WI38 (cell line): Measurements from ENCODE around the gene PARD3.

ENCODE experiments used
- H3K4me3 ChIP-seq: 2 replicates; pipeline ENCODE4 v1.5.1; 2011; ENCODE audit warnings: low read depth, mild to moderate bottlenecking, control low read depth, low read length
- CTCF ChIP-seq: IDR thresholded peaks from 2 replicates; pipeline ENCODE4 v1.5.1; 2012; ENCODE audit warnings: low read depth, mild to moderate bottlenecking, control low read depth, low read length

PARD3 gene

GRCh38 chr10:34181553-34182300, 633.4 kb downstream of the PARD3 start:
- H3K4me3 ChIP-seq = no peak overlapping the region; the same call in 1 of the 2 replicates
- TF ChIP-seq CTCF = no peak

GRCh38 chr10:34180749-34181148, 634.3 kb downstream of the PARD3 start:
- H3K4me3 ChIP-seq = no peak overlapping the region
- no peak for TF ChIP-seq CTCF

- no peak overlapping the region for H3K4me3 ChIP-seq
- no peak for TF ChIP-seq CTCF
Measured at GRCh38 chr10:34179280-34179679, 635.8 kb downstream of the PARD3 start.

GRCh38 chr10:34178756-34179155, 636.3 kb downstream of the PARD3 start:
- H3K4me3 ChIP-seq = no peak overlapping the region
- no peak for TF ChIP-seq CTCF

- no peak for TF ChIP-seq CTCF
- no peak overlapping the region for H3K4me3 ChIP-seq
Measured at GRCh38 chr10:34178196-34178595, 636.9 kb downstream of the PARD3 start.

GRCh38 chr10:34177445-34177844, 637.7 kb downstream of the PARD3 start:
- no peak for TF ChIP-seq CTCF
- no peak overlapping the region for H3K4me3 ChIP-seq

- no peak overlapping the region for H3K4me3 ChIP-seq
- no peak for TF ChIP-seq CTCF
Measured at GRCh38 chr10:34176351-34176750, 638.7 kb downstream of the PARD3 start.
